ENCODE data around the gene CRADD. TPM values are rescaled to one million over a fixed set of nuclear protein-coding genes. Genes with fewer than 3 reads are reported as not detected.

Gene CRADD
- total and polyA plus RNA-seq, 2 of the 4 experiments (the other 2 are of a cell fraction) = 11.1 to 14.0 TPM

DNA sequence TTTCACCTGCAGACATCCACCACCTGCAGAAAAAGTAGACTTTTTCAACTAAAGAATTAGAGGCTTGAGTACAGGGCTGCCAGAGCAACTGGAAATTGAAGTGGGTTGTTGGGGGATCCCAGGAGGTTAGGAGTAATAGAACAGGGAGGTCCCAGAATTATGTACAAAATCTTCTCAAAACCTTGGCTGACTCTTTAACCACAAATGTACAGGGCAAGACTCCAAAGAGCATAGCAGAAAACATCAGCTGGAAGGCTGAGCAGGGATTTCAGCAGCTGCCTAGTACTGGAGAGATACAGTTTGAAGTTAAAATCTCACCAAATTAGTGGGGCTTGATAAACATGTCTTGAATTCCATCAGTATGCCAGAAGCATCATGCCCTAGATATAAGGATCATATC, 191.6 kb downstream of the CRADD start:
- dilution Hi-C loops (cut with HindIII; ENCODE audit: low sequenced_read_pairs, unreplicated experiment) (no loop called here), in situ Hi-C loops (cut with MboI; ENCODE audit: low sequenced_read_pairs) (no loop called here)

More for the DNA sequence above, 191.6 kb downstream of the CRADD start:
- Histone ChIP-seq H3K4me2 (ENCODE audit: low read depth, low read length) (no peak overlapping the region), H4K8ac (ENCODE audit: low read depth in 2 of 2, low read length in 2 of 2) (no peak overlapping the region), H4K5ac (ENCODE audit: low read depth, low read length) (no peak overlapping the region), H2BK120ac (ENCODE audit: low read depth, low read length) (no peak overlapping the region), H3K4me1 (ENCODE audit: control insufficient read depth, insufficient read depth, low read length) (0 out of 2 replicates have a peak, but pooled peaks cover 2% of the 10 kb centered on the region), H3K4ac (ENCODE audit: low read depth, low read length) (no peak overlapping the region), H3K23ac (ENCODE audit: low read depth, low read length) (no peak overlapping the region), H2BK15ac (ENCODE audit: low read depth, low read length) (no peak overlapping the region), H3K9me3 (ENCODE audit: control insufficient read depth, insufficient read depth, low read length) (peaks cover 15% of the 10 kb centered on the region), H2AK5ac (ENCODE audit: low read depth, low read length) (no peak overlapping the region), H3K4me3 (ENCODE audit: insufficient read depth, low read depth, low read length) (no peak overlapping the region), H2BK5ac (ENCODE audit: low read depth, low read length, poor library complexity, severe bottlenecking) (peak overlapping the region; percentile 45), H3K36me3 (ENCODE audit: control insufficient read depth, insufficient read depth, low read length) (no peaks in the 10 kb centered on the region), H2BK20ac (ENCODE audit: low read depth, low read length) (no peak overlapping the region), H3K18ac (ENCODE audit: low read depth, low read length) (no peak overlapping the region), H4K91ac (ENCODE audit: insufficient read depth, low read depth, low read length) (no peak overlapping the region), H2AFZ (replicated peaks; ENCODE audit: low read length, poor library complexity) (no peak overlapping the region), H3K56ac (ENCODE audit: extremely low read depth, insufficient read depth, low read length) (no peak overlapping the region), H3K27me3 (ENCODE audit: control insufficient read depth, insufficient read depth, low read length) (no peaks in the 10 kb centered on the region), H3K79me1 (ENCODE audit: low read depth in 1 of 2, low read length in 2 of 2) (no peaks in the 10 kb centered on the region), H3K9me1 (ENCODE audit: insufficient read depth, low read length) (no peaks in the 10 kb centered on the region), H3K27ac (ENCODE audit: insufficient read depth, low read length) (no peak overlapping the region), H3K9ac (ENCODE audit: low read depth, low read length) (no peak overlapping the region), H3K14ac (replicated peaks; ENCODE audit: low read depth, low read length) (no peak overlapping the region), H4K20me1 (ENCODE audit: insufficient read depth, low read length) (no peaks in the 10 kb centered on the region), H2AK9ac (replicated peaks; ENCODE audit: low read depth, low read length, poor library complexity) (no peak overlapping the region)
- DNase-seq (peak; percentile 52), ATAC-seq (ENCODE audit: low read depth) (peak; percentile 17; the same call in 1 of the 2 replicates)
- intact Hi-C loops (cut with micrococcal nuclease) = no loop called here
- ChIA-PET POLR2A (ENCODE audit: unreplicated experiment) (no interaction called here), CTCF (no interaction called here)
- TF ChIP-seq, protein P1, sequence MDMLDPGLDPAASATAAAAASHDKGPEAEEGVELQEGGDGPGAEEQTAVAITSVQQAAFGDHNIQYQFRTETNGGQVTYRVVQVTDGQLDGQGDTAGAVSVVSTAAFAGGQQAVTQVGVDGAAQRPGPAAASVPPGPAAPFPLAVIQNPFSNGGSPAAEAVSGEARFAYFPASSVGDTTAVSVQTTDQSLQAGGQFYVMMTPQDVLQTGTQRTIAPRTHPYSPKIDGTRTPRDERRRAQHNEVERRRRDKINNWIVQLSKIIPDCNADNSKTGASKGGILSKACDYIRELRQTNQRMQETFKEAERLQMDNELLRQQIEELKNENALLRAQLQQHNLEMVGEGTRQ (IDR thresholded peaks at IDR 0.05; ENCODE audit: low read depth, low read length) = no peak
- TF ChIP-seq POLR2A (IDR thresholded peaks at IDR 0.05; ENCODE audit: low read depth, low read length) = no peak
- BruUV-seq (replicated peaks) = no TSS peak

Data from IMR-90 (cell line).